ENCODE measurements around the gene HOXB4.

Gene HOXB4

GRCh38 chr17:48601539-48602425 is 23.6 kb upstream of the HOXB4 start:
- no peak for DNase-seq (ENCODE audit: low read depth)

- DNase-seq (ENCODE audit: low read depth) = no peak
Observed at GRCh38 chr17:48601207-48601538, 23.0 kb upstream of the HOXB4 start.

- no peak for DNase-seq (ENCODE audit: low read depth)
Observed at GRCh38 chr17:48600244-48601098, 22.3 kb upstream of the HOXB4 start.

- no peak for DNase-seq (ENCODE audit: low read depth)
Observed at GRCh38 chr17:48599354-48599753, 21.2 kb upstream of the HOXB4 start.

- DNase-seq (ENCODE audit: low read depth) = no peak
Observed at GRCh38 chr17:48598736-48599135, 20.6 kb upstream of the HOXB4 start.

GRCh38 chr17:48597778-48598631 is 19.9 kb upstream of the HOXB4 start:
- DNase-seq (ENCODE audit: low read depth) = no peak

GRCh38 chr17:48597528-48597777 is 19.3 kb upstream of the HOXB4 start:
- DNase-seq (ENCODE audit: low read depth) = no peak

GRCh38 chr17:48596735-48597527 is 18.8 kb upstream of the HOXB4 start:
- DNase-seq (ENCODE audit: low read depth) = no peak

- no peak for DNase-seq (ENCODE audit: low read depth)
Observed at GRCh38 chr17:48596000-48596734, 18.0 kb upstream of the HOXB4 start.

GRCh38 chr17:48595278-48595999 is 17.3 kb upstream of the HOXB4 start:
- no peak for DNase-seq (ENCODE audit: low read depth)

GRCh38 chr17:48594538-48595277 is 16.6 kb upstream of the HOXB4 start:
- DNase-seq (ENCODE audit: low read depth) = no peak

- DNase-seq (ENCODE audit: low read depth) = peak; percentile 85
Observed at GRCh38 chr17:48593840-48594537, 15.8 kb upstream of the HOXB4 start.

GRCh38 chr17:48593126-48593829 is 15.1 kb upstream of the HOXB4 start, which contains the start of gene HOXB5:
TSS of gene HOXB5 (minus strand) at chr17:48593779. CDS start at chr17:48593682, 97 bp downstream.
- DNase-seq (ENCODE audit: low read depth) = no peak

- no peak for DNase-seq (ENCODE audit: low read depth)
Observed at GRCh38 chr17:48592577-48592976, 14.4 kb upstream of the HOXB4 start.

GRCh38 chr17:48592057-48592514 is 13.9 kb upstream of the HOXB4 start:
- DNase-seq (ENCODE audit: low read depth) = no peak

GRCh38 chr17:48591255-48592056 is 13.3 kb upstream of the HOXB4 start:
- DNase-seq (ENCODE audit: low read depth) = no peak

- DNase-seq (ENCODE audit: low read depth) = no peak
Observed at GRCh38 chr17:48590607-48591161, 12.5 kb upstream of the HOXB4 start.
